Activated CD8-positive, alpha-beta T cell treated with anti-CD3 and anti-CD28 coated beads for 36 hours (primary cell): ENCODE results near the gene STARD7. TPM values are rescaled to one million over a fixed set of nuclear protein-coding genes. Genes with fewer than 3 reads are reported as not detected.
A peak's percentile ranks its signal among the peaks of the same experiment; 100 is the strongest.

Experiments used
- ATAC-seq: fragments of 200-7000 bp; cut with Tn5 transposase; one replicate; pipeline ENCODE4 v1.10.0; 2021; ENCODE audit warnings: mild to moderate bottlenecking, moderate library complexity
- CTCF ChIA-PET: fragments of 350-600 bp; sonication (Branson Sonifier 250); formaldehyde crosslinking; loops from one replicate; lab custom pipeline; 2021; ENCODE audit warnings: antibody characterized with exemption; lab: Charles Lee
- POLR2A ChIA-PET: fragments of 350-600 bp; sonication (Branson Sonifier 250); formaldehyde crosslinking; loops from one replicate; lab custom pipeline; 2021; ENCODE audit warnings: antibody characterized with exemption; lab: Charles Lee
- DNase-seq: peaks from one replicate; pipeline ENCODE4 v3.0.0-alpha.2; 2020
- H3K27ac Mint-ChIP-seq: one replicate; pipeline ENCODE4 v1.8.0; 2021; ENCODE audit warnings: mild to moderate bottlenecking, mixed read lengths
- H3K27me3 Mint-ChIP-seq: one replicate; pipeline ENCODE4 v1.8.0; 2021; ENCODE audit warnings: mixed read lengths
- H3K36me3 Mint-ChIP-seq: one replicate; pipeline ENCODE4 v1.8.0; 2021; ENCODE audit warnings: low read depth, mixed read lengths
- H3K4me1 Mint-ChIP-seq: one replicate; pipeline ENCODE4 v1.8.0; 2021; ENCODE audit warnings: low read depth, mixed read lengths
- H3K4me3 Mint-ChIP-seq: one replicate; pipeline ENCODE4 v1.8.0; 2021; ENCODE audit warnings: mild to moderate bottlenecking, moderate library complexity, mixed read lengths
- H3K9me3 Mint-ChIP-seq: one replicate; pipeline ENCODE4 v1.8.0; 2021; ENCODE audit warnings: mixed read lengths
- intact Hi-C: fragments of 100-400 bp; cut with micrococcal nuclease; formaldehyde crosslinking; loops from one replicate; pipeline ENCODE4 v1.10.0; 2022
- total RNA-seq, 2 experiments: library from RNA; stranded (reverse); gene quantifications; one replicate each; pipeline ENCODE4 v1.2.3, GENCODE V29; 2021
- TF ChIP-seq, protein P1 (sequence below): fragments of 200-600 bp; IDR thresholded peaks from one replicate; pipeline ENCODE4 v1.8.0; 2022; ENCODE audit warnings: antibody characterized with exemption, mild to moderate bottlenecking

The STARD7 gene
- total RNA-seq, 2 experiments from 2014 or later, result 145 to 149 TPM

DNA sequence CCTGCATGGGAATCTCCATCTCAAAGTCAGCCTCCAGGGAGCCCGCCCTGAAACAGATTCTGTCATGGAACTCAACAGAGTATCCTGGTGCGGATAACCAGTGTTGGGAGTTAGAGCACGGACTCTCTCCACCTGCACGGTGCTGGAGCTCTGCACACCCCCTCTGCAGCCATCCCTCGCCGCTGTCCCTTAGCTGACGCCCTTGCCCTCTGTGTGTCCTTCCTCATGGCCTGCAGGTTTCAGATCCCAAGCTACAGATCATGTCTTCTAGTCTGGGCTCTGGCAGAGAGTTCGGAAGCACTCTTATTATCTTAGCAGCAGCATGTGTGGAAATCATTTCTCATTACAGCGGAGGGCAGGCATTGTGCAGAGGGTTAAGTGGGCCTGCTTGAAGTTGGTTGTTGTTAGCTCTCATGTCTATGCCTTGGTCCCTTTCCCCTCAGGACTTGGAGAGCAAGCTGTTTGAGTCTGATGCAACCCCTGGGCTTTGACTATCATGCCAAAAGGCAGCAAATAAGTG lies 31.2 kb upstream of the STARD7 start:
- POLR2A ChIA-PET, result interaction anchor here (0.5 to 3.6 kb wide), 5 partner anchors 9 to 39 kb away, joined by 3 to 9 read pairs (median 3); no protein-coding TSS in a partner anchor
- no peak overlapping the region for H3K4me3 Mint-ChIP-seq
- H3K9me3 Mint-ChIP-seq, result no peaks in the 10 kb centered on the region
- TF ChIP-seq, protein P1, sequence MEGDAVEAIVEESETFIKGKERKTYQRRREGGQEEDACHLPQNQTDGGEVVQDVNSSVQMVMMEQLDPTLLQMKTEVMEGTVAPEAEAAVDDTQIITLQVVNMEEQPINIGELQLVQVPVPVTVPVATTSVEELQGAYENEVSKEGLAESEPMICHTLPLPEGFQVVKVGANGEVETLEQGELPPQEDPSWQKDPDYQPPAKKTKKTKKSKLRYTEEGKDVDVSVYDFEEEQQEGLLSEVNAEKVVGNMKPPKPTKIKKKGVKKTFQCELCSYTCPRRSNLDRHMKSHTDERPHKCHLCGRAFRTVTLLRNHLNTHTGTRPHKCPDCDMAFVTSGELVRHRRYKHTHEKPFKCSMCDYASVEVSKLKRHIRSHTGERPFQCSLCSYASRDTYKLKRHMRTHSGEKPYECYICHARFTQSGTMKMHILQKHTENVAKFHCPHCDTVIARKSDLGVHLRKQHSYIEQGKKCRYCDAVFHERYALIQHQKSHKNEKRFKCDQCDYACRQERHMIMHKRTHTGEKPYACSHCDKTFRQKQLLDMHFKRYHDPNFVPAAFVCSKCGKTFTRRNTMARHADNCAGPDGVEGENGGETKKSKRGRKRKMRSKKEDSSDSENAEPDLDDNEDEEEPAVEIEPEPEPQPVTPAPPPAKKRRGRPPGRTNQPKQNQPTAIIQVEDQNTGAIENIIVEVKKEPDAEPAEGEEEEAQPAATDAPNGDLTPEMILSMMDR, result no peak
- DNase-seq (no peak), ATAC-seq (no peak)
- H3K4me1 Mint-ChIP-seq, result peaks cover 29% of the 10 kb centered on the region
- intact Hi-C loops, result no loop called here
- peaks cover 7% of the 10 kb centered on the region for H3K36me3 Mint-ChIP-seq
- CTCF ChIA-PET, result interaction anchor here (0.9 to 1.4 kb wide), 3 partner anchors 27 to 217 kb away, joined by 3 to 5 read pairs (median 4); no protein-coding TSS in a partner anchor
- H3K27me3 Mint-ChIP-seq, result no peaks in the 10 kb centered on the region
- H3K27ac Mint-ChIP-seq, result peak overlapping the region; percentile 95

DNA sequence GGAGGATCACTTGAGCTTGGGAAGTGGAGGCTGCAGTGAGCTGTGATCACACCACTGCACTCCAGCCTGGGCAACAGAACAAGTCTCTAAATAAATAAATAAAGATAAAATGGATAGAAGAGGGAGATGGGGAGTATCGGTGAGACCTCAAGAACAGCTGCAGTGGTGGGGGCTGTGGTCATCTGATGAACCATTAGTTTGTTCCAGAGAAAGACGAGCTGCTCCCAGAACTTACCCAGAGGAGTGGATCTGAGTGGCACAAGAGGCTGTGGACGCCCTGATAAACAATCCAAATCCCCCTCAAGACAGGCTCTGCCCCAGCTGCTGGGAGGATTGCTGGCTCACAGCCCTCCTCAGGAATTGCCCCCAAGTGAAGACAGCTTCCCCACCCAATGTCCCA lies 30.5 kb upstream of the STARD7 start:
- CTCF ChIA-PET, result interaction anchor here (0.9 to 2.8 kb wide), 2 partner anchors 65 to 246 kb away, joined by 5 to 7 read pairs; no protein-coding TSS in a partner anchor
- peaks cover 7% of the 10 kb centered on the region for H3K36me3 Mint-ChIP-seq
- H3K4me1 Mint-ChIP-seq, result peaks cover 26% of the 10 kb centered on the region

DNA sequence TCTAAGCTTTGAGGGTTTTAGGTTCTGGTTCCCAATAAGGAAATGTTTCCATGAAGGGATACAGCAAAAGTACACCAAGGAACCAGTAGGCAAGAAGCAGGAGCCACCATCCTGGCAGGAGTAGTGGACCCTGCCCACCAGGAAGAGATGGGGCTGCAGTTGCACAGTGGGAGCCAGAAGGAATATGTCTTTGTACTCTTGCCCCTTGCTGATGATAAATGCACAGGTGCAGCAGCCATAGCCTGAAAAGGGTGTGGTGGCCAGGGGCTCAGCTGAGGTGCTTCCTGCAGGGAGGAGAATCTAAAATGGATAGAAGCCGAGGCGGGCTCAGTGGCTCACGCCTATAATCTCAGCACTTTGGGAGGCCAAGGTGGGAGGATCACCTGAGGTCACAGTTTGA lies 29.6 kb upstream of the STARD7 start:
- Mint-ChIP-seq H3K4me1 (peaks cover 26% of the 10 kb centered on the region), H3K27me3 (no peaks in the 10 kb centered on the region), H3K36me3 (peaks cover 7% of the 10 kb centered on the region), H3K27ac (no peak overlapping the region), H3K4me3 (no peak overlapping the region), H3K9me3 (no peaks in the 10 kb centered on the region)
- no peak for DNase-seq
- CTCF ChIA-PET, result interaction anchor here (1.6 to 2.8 kb wide), 2 partner anchors 26 to 245 kb away, joined by 4 to 7 read pairs; no protein-coding TSS in a partner anchor
- POLR2A ChIA-PET, result interaction anchor here (1.2 to 3.6 kb wide), 2 partner anchors 16 to 64 kb away, joined by 3 to 9 read pairs; no protein-coding TSS in a partner anchor
- TF ChIP-seq, protein P1, result no peak
- intact Hi-C loops, result no loop called here
- ATAC-seq, result no peak

More for the DNA sequence above, 30.5 kb upstream of the STARD7 start:
- POLR2A ChIA-PET, result interaction anchor here (0.5 to 3.6 kb wide), 5 partner anchors 9 to 39 kb away, joined by 3 to 9 read pairs (median 3); no protein-coding TSS in a partner anchor
- H3K4me3 Mint-ChIP-seq, result no peak overlapping the region
- intact Hi-C loops, result no loop called here
- ATAC-seq, result no peak
- TF ChIP-seq, protein P1, result no peak
- DNase-seq, result no peak
- H3K9me3 Mint-ChIP-seq, result no peaks in the 10 kb centered on the region
- H3K27me3 Mint-ChIP-seq, result no peaks in the 10 kb centered on the region
- no peak overlapping the region for H3K27ac Mint-ChIP-seq

DNA sequence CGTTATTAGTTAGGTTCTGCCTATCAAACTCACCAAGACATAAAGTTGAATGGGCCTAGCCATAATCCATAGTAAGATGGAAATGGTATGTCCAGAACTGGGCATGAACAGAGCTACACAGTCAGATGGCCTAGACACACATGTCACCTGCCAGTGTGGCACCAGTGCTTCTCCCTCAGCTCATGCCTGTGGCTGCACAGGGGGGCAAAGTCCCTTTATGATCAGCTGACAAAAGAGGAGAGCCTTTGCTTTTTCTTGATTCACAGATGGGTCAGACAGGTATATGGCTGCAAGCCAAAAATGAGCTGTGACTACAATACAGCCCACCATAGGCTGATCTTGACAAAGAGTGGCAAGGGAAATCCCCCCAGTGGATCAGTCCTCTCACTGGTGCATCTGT lies 28.3 kb upstream of the STARD7 start:
- Mint-ChIP-seq H3K9me3 (no peaks in the 10 kb centered on the region), H3K27me3 (no peaks in the 10 kb centered on the region), H3K4me3 (no peak overlapping the region), H3K27ac (no peak overlapping the region), H3K36me3 (no peaks in the 10 kb centered on the region), H3K4me1 (peaks cover 13% of the 10 kb centered on the region)
- intact Hi-C loops, result no loop called here
- ChIA-PET CTCF (interaction anchor here (0.8 to 2.8 kb wide), 4 partner anchors 24 to 244 kb away, joined by 3 to 7 read pairs (median 4); partner anchors contain the start of genes CIAO1 and TMEM127), POLR2A (interaction anchor here (0.6 to 3.6 kb wide), 4 partner anchors 17 to 264 kb away, joined by 3 to 9 read pairs (median 4); partner anchors contain the start of gene STARD7)
- TF ChIP-seq, protein P1, result no peak
- no peak for DNase-seq
- ATAC-seq, result no peak

DNA sequence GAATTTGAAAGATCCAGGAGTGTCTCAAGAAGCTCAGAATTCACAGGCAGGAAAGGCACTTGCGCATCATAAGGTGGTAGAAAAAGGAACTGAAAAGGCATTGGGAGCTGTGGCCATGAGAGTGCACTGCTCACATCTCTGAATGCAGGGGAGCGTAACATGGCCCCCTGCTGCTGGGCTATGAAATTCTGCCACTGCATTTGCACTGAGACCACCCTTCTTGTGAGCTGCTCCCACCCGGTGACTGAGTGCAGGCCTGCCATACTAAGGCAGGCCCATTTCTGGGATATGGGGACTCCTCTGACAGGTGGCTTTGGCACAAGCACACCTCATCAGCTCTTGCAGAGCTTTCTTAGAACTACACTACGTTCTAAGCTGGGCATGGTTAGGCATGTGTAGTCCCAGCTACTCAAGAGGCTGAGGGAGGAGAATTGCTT lies 25.3 kb upstream of the STARD7 start:
- TF ChIP-seq, protein P1, result no peak
- DNase-seq (no peak), ATAC-seq (no peak)
- H3K36me3 Mint-ChIP-seq, result peaks cover 2% of the 10 kb centered on the region
- POLR2A ChIA-PET, result interaction anchor here (0.7 to 1.8 kb wide), 3 partner anchors 20 to 26 kb away, joined by 3 to 5 read pairs (median 4); partner anchors contain the start of gene STARD7
- intact Hi-C loops, result no loop called here
- no peaks in the 10 kb centered on the region for H3K9me3 Mint-ChIP-seq
- no peak overlapping the region for H3K4me3 Mint-ChIP-seq
- peaks cover 2% of the 10 kb centered on the region for H3K4me1 Mint-ChIP-seq
- CTCF ChIA-PET, result interaction anchor here (0.9 to 1.9 kb wide), 4 partner anchors 8 to 241 kb away, joined by 3 to 6 read pairs (median 4); partner anchors contain the start of gene ADRA2B
- no peak overlapping the region for H3K27ac Mint-ChIP-seq
- H3K27me3 Mint-ChIP-seq, result no peaks in the 10 kb centered on the region
